ENCODE measurements around the gene ORAI2. TPM values are rescaled to one million over a fixed set of nuclear protein-coding genes. Genes with fewer than 3 reads are reported as not detected.
A peak's percentile ranks its signal among the peaks of the same experiment; 100 is the strongest.

Gene ORAI2
- total and polyA plus RNA-seq, 2 of the 13 experiments (the other 11 are each of a cell fraction or from before 2014, with no cell fraction given) = 3.0 to 6.0 TPM

DNA sequence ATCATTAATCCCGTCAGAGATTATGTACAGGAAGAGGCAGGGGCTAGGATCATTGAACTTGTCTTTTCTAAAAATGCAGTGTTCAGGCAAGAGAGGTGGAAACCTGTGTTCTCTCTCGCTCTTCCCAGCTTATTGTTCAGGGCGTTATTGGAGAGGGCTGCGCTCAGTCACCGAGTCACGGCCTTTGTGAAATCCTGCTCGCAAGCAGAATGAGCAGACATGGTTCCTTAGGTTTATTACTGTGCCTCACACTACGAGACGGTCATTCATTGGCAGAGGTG is 37.8 kb upstream of the ORAI2 start:
- ATAC-seq = peak; percentile 5; the same call in 1 of the 3 replicates
- intact Hi-C loops (cut with micrococcal nuclease; ENCODE audit: unreplicated experiment) = no loop called here
- Histone ChIP-seq H3K79me2 (ENCODE audit: insufficient read depth, low read length) (peaks cover 9% of the 10 kb centered on the region), H3K9ac (ENCODE audit: insufficient read depth, low read depth, low read length) (peak overlapping the region; percentile 57), H3K9me3 (ENCODE audit: low read length) (no peaks in the 10 kb centered on the region), H2AFZ (ENCODE audit: low read length) (no peak overlapping the region), H3K4me1 (ENCODE audit: insufficient read depth, low read length) (peaks cover 17% of the 10 kb centered on the region), H3K27ac (ENCODE audit: extremely low read length, insufficient read depth, low read length) (peak overlapping the region; percentile 54), H4K20me1 (ENCODE audit: insufficient read depth, low read length) (peaks cover 4% of the 10 kb centered on the region; the same call in 1 of the 2 replicates), H3K27me3 (ENCODE audit: control insufficient read depth in 1 of 2, insufficient read depth in 2 of 2, low read length in 2 of 2) (no peaks in the 10 kb centered on the region), H3K4me2 (ENCODE audit: low read depth, low read length) (peak overlapping the region; percentile 88), H3K36me3 (replicated peaks in 1 of 2; ENCODE audit: control insufficient read depth in 1 of 2, insufficient read depth in 2 of 2, low read length in 2 of 2) (peaks cover 5 to 28% of the 10 kb centered on the region in 2 experiments; a peak in 3 of 5 replicates), H3K4me3 (replicated peaks in 1 of 3; ENCODE audit: insufficient read depth in 1 of 3, low read depth in 2 of 3, low read length in 3 of 3) (peak overlapping the region; percentile 63 to 90 (median 87); a peak in 5 of 6 replicates)
- no peak for DNase-seq (ENCODE audit: low spot score)
- ChIA-PET CTCF (ENCODE audit: low intra/inter-chr PET ratio, low total read pairs) (no interaction called here), POLR2A (interaction anchor here (0.6 to 1.7 kb wide), 3 partner anchors 10 to 1143 kb away, joined by 3 to 6 read pairs (median 3); no protein-coding TSS in a partner anchor)
- WGBS (ENCODE audit: low lambda C conversion rate) = 73% methylated on average over 9 of the region's 9 CpGs
- TF ChIP-seq ZNF674 (CRISPR knock-in tag; IDR thresholded peaks at IDR 0.05; ENCODE audit: low read depth) (no peak), TEAD3 (CRISPR knock-in tag; optimal IDR thresholded peaks at IDR 0.05; ENCODE audit: borderline replicate concordance) (no peak), ELF3 (CRISPR knock-in tag; IDR thresholded peaks at IDR 0.05) (no peak), ZNF101 (CRISPR knock-in tag; IDR thresholded peaks at IDR 0.05; ENCODE audit: borderline replicate concordance, low read depth) (no peak), ZNF335 (CRISPR knock-in tag; IDR thresholded peaks at IDR 0.05) (no peak), ZBTB38 (CRISPR knock-in tag; IDR thresholded peaks at IDR 0.05) (peak; percentile 23; the same call in 1 of the 2 replicates), ZSCAN12 (CRISPR knock-in tag; IDR thresholded peaks at IDR 0.05) (no peak), ADNP (CRISPR knock-in tag; IDR thresholded peaks at IDR 0.05) (no peak), ZNF788 (CRISPR knock-in tag; IDR thresholded peaks at IDR 0.05; ENCODE audit: borderline replicate concordance) (peak; percentile 12; the same call in 1 of the 2 replicates), ZNF124 (CRISPR knock-in tag; IDR thresholded peaks at IDR 0.05) (no peak), MBNL3 (CRISPR knock-in tag; conservative IDR thresholded peaks at IDR 0.05) (no peak), FLYWCH1 (CRISPR knock-in tag; IDR thresholded peaks at IDR 0.05) (no peak), MTF2 (CRISPR knock-in tag; IDR thresholded peaks at IDR 0.05; ENCODE audit: borderline replicate concordance) (no peak), NONO (IDR thresholded peaks at IDR 0.05) (no peak), NONO (CRISPR knock-in tag; conservative IDR thresholded peaks at IDR 0.05) (0 out of 2 replicates have a peak, but pooled peaks have one; percentile 5), TAF15 (IDR thresholded peaks at IDR 0.05; ENCODE audit: low read depth, low read length, poor library complexity, severe bottlenecking) (no peak), TCF7 (IDR thresholded peaks at IDR 0.05; ENCODE audit: low read depth) (no peak), PTBP1 (IDR thresholded peaks at IDR 0.05; ENCODE audit: low read depth, low read length, poor library complexity, severe bottlenecking) (no peak), ZMYM3 (CRISPR knock-in tag; IDR thresholded peaks at IDR 0.05) (no peak), MLX (CRISPR knock-in tag; IDR thresholded peaks at IDR 0.05) (no peak), ZFP1 (CRISPR knock-in tag; IDR thresholded peaks at IDR 0.05) (no peak), MED8 (CRISPR knock-in tag; IDR thresholded peaks at IDR 0.05; ENCODE audit: insufficient replicate concordance) (no peak), ZBTB42 (CRISPR knock-in tag; IDR thresholded peaks at IDR 0.05) (no peak), EHMT2 (IDR thresholded peaks at IDR 0.05; ENCODE audit: borderline replicate concordance, low read depth, low read length) (no peak), JARID2 (CRISPR knock-in tag; IDR thresholded peaks at IDR 0.05; ENCODE audit: insufficient replicate concordance) (no peak)
- no peak for FAIRE-seq
- no TSS peak for BruUV-seq (replicated peaks)
- in situ Hi-C loops (cut with HindIII; ENCODE audit: extremely low pct_ligation_motif_present, low pct_unique_long_range_greater_than_20kb) = no loop called here

All from HepG2 (cell line).